ENCODE measurements around the gene NKX1-1.

The NKX1-1 gene

GRCh38 chr4:1407657-1408333, 1.6 kb upstream of the NKX1-1 start:
- TF ChIP-seq TAF1 (IDR thresholded peaks at IDR 0.05; ENCODE audit: borderline replicate concordance, insufficient read depth, low read length), result no peak
- TF ChIP-seq FOXP2 (optimal IDR thresholded peaks at IDR 0.05; ENCODE audit: borderline replicate concordance, extremely low read depth, extremely low read length, insufficient read depth), result no peak
- no peak for TF ChIP-seq POLR2AphosphoS5 (IDR thresholded peaks at IDR 0.05; ENCODE audit: low read depth, low read length)
- no peak for TF ChIP-seq SIN3A (IDR thresholded peaks at IDR 0.05; ENCODE audit: borderline replicate concordance, insufficient read depth, low read length)
- no peak for TF ChIP-seq REST (IDR thresholded peaks at IDR 0.05; ENCODE audit: insufficient read depth in 1 of 2, low read depth in 2 of 2, low read length in 2 of 2)

GRCh38 chr4:1406981-1407656, 877 bp upstream of the NKX1-1 start:
- TF ChIP-seq REST (IDR thresholded peaks at IDR 0.05; ENCODE audit: insufficient read depth in 1 of 2, low read depth in 2 of 2, low read length in 2 of 2) (no peak), TAF1 (IDR thresholded peaks at IDR 0.05; ENCODE audit: borderline replicate concordance, insufficient read depth, low read length) (no peak), POLR2AphosphoS5 (IDR thresholded peaks at IDR 0.05; ENCODE audit: low read depth, low read length) (no peak), FOXP2 (optimal IDR thresholded peaks at IDR 0.05; ENCODE audit: borderline replicate concordance, extremely low read depth, extremely low read length, insufficient read depth) (no peak), SIN3A (IDR thresholded peaks at IDR 0.05; ENCODE audit: borderline replicate concordance, insufficient read depth, low read length) (no peak)

GRCh38 chr4:1405636-1406393, 427 bp downstream of the NKX1-1 start:
- TF ChIP-seq SIN3A (IDR thresholded peaks at IDR 0.05; ENCODE audit: borderline replicate concordance, insufficient read depth, low read length) (no peak), POLR2AphosphoS5 (IDR thresholded peaks at IDR 0.05; ENCODE audit: low read depth, low read length) (no peak), FOXP2 (optimal IDR thresholded peaks at IDR 0.05; ENCODE audit: borderline replicate concordance, extremely low read depth, extremely low read length, insufficient read depth) (no peak), TAF1 (IDR thresholded peaks at IDR 0.05; ENCODE audit: borderline replicate concordance, insufficient read depth, low read length) (no peak), REST (IDR thresholded peaks at IDR 0.05; ENCODE audit: insufficient read depth in 1 of 2, low read depth in 2 of 2, low read length in 2 of 2) (no peak)

GRCh38 chr4:1405254-1405635, 997 bp downstream of the NKX1-1 start:
- TF ChIP-seq FOXP2 (optimal IDR thresholded peaks at IDR 0.05; ENCODE audit: borderline replicate concordance, extremely low read depth, extremely low read length, insufficient read depth), result no peak
- no peak for TF ChIP-seq REST (IDR thresholded peaks at IDR 0.05; ENCODE audit: insufficient read depth in 1 of 2, low read depth in 2 of 2, low read length in 2 of 2)
- TF ChIP-seq SIN3A (IDR thresholded peaks at IDR 0.05; ENCODE audit: borderline replicate concordance, insufficient read depth, low read length), result no peak
- TF ChIP-seq TAF1 (IDR thresholded peaks at IDR 0.05; ENCODE audit: borderline replicate concordance, insufficient read depth, low read length), result no peak
- TF ChIP-seq POLR2AphosphoS5 (IDR thresholded peaks at IDR 0.05; ENCODE audit: low read depth, low read length), result no peak
